ENCODE data around the gene LRRC40.

DNA sequence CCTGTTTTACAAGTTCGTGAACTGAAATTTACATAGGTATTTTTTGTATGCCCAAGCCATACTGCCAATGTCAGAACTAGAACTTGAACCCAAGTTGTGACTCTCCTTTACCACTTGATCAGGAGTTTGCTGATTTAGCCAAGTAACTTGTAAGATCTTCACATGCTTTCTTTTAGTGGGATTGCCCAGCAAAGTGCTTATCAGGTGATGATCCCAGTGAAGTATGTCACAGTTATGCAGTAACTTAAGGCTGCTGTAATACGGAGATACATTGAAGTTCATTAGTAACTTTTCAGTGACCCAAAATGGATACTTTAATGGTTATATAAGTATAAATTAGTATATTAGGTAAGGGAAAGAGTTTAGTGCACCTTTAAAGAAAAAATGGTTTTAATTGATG, 19.6 kb upstream of the LRRC40 start:
- TF ChIP-seq, protein P1, sequence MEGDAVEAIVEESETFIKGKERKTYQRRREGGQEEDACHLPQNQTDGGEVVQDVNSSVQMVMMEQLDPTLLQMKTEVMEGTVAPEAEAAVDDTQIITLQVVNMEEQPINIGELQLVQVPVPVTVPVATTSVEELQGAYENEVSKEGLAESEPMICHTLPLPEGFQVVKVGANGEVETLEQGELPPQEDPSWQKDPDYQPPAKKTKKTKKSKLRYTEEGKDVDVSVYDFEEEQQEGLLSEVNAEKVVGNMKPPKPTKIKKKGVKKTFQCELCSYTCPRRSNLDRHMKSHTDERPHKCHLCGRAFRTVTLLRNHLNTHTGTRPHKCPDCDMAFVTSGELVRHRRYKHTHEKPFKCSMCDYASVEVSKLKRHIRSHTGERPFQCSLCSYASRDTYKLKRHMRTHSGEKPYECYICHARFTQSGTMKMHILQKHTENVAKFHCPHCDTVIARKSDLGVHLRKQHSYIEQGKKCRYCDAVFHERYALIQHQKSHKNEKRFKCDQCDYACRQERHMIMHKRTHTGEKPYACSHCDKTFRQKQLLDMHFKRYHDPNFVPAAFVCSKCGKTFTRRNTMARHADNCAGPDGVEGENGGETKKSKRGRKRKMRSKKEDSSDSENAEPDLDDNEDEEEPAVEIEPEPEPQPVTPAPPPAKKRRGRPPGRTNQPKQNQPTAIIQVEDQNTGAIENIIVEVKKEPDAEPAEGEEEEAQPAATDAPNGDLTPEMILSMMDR (IDR thresholded peaks at IDR 0.05) = no peak
- TF ChIP-seq POLR2A (IDR thresholded peaks at IDR 0.05) = no peak
